HEK293 (cell line): ENCODE results near the gene WDR44.
A peak's percentile ranks its signal among the peaks of the same experiment; 100 is the strongest.
"Not testable (repeated sequence)": the region's sequence is repeated elsewhere in the genome, so short reads cannot be mapped to it uniquely, and the experiment has no call there.

Experiments used
- CTCF ChIA-PET: fragments of 350-600 bp; formaldehyde crosslinking; extraction: SDS; loops from one replicate; lab custom pipeline; 2021; ENCODE audit warnings: antibody characterized with exemption; lab: Yijun Ruan, JAX
- POLR2A ChIA-PET: fragments of 300-600 bp; formaldehyde crosslinking; extraction: SDS; loops from one replicate; lab custom pipeline; 2020; ENCODE audit warnings: antibody characterized with exemption, inconsistent platforms; lab: Yijun Ruan, JAX
- H3K27ac ChIP-seq: fragments of 200-500 bp; sonication (Bioruptor generic); 2 replicates; pipeline ENCODE4 v1.5.1; 2014; ENCODE audit warnings: low read depth, low read length, control low read depth, inconsistent platforms; ENCODE audit errors: extremely low read depth
- H3K36me3 ChIP-seq, 2 experiments: fragments of 200-500 bp in 1 of 2; sonication (Bioruptor generic) in 1 of 2; 1 replicate in 1 of 2; 2 replicates in 1 of 2; pipeline ENCODE4 v1.5.1; 2014 to 2017; ENCODE audit warnings: inconsistent platforms in 2 of 2, low read length in 2 of 2; ENCODE audit not compliant: control insufficient read depth in 2 of 2, insufficient read depth in 1 of 2
- H3K4me1 ChIP-seq: fragments of 200-500 bp; sonication (Bioruptor generic); 2 replicates; pipeline ENCODE4 v1.5.1; 2014; ENCODE audit warnings: mild to moderate bottlenecking, low read length, inconsistent platforms; ENCODE audit not compliant: control insufficient read depth, insufficient read depth
- H3K4me3 ChIP-seq: 2 replicates; pipeline ENCODE4 v1.5.1; 2011; ENCODE audit warnings: low read depth, mild to moderate bottlenecking, control low read depth, low read length, moderate library complexity
- H3K9me3 ChIP-seq: fragments of 200-500 bp; sonication (Bioruptor generic); 2 replicates; pipeline ENCODE4 v1.5.1; 2014; ENCODE audit warnings: low read depth, low read length, inconsistent platforms; ENCODE audit not compliant: control insufficient read depth, insufficient read depth
- HOXA7 ChIP-seq: sonication (generic); formaldehyde crosslinking; IDR thresholded peaks from 2 replicates; pipeline ENCODE4 v1.8.1; 2022; ENCODE audit warnings: missing genetic modification reagents, borderline replicate concordance
- KLF1 ChIP-seq: fragments of 450-650 bp; formaldehyde crosslinking; IDR thresholded peaks from 2 replicates; pipeline ENCODE4 v1.5.1; 2016; ENCODE audit warnings: missing biosample characterization, missing genetic modification characterization
- KLF8 ChIP-seq: fragments of 450-650 bp; formaldehyde crosslinking; IDR thresholded peaks from 2 replicates; pipeline ENCODE4 v1.5.1; 2016; ENCODE audit warnings: missing biosample characterization, missing genetic modification characterization
- MZF1 ChIP-seq: fragments of 450-650 bp; formaldehyde crosslinking; IDR thresholded peaks from 2 replicates; pipeline ENCODE4 v1.5.1; 2017; ENCODE audit warnings: missing biosample characterization, missing genetic modification characterization, borderline replicate concordance
- REPIN1 ChIP-seq: fragments of 450-650 bp; formaldehyde crosslinking; IDR thresholded peaks from 2 replicates; pipeline ENCODE4 v1.5.1; 2017; ENCODE audit warnings: missing biosample characterization, missing genetic modification characterization, low read depth
- SCRT1 ChIP-seq: fragments of 450-650 bp; formaldehyde crosslinking; IDR thresholded peaks from 2 replicates; pipeline ENCODE4 v1.5.1; 2016; ENCODE audit warnings: missing biosample characterization, missing genetic modification characterization, borderline replicate concordance
- SETDB1 ChIP-seq: IDR thresholded peaks from one replicate; pipeline ENCODE4 v1.6.1; 2017; ENCODE audit warnings: mild to moderate bottlenecking, low read length, moderate library complexity, mixed read lengths; ENCODE audit not compliant: insufficient read length
- YY2 ChIP-seq: fragments of 450-650 bp; formaldehyde crosslinking; IDR thresholded peaks from 2 replicates; pipeline ENCODE4 v1.5.1; 2016; ENCODE audit warnings: missing biosample characterization, missing genetic modification characterization
- ZBTB21 ChIP-seq: fragments of 450-650 bp; formaldehyde crosslinking; IDR thresholded peaks from 2 replicates; pipeline ENCODE4 v1.5.1; 2017; ENCODE audit warnings: missing biosample characterization, missing genetic modification characterization
- ZNF10 ChIP-seq: fragments of 450-650 bp; formaldehyde crosslinking; IDR thresholded peaks from 2 replicates; pipeline ENCODE4 v1.5.1; 2017; ENCODE audit warnings: missing biosample characterization, missing genetic modification characterization
- ZNF138 ChIP-seq: fragments of 450-650 bp; formaldehyde crosslinking; IDR thresholded peaks from 2 replicates; pipeline ENCODE4 v1.5.1; 2016; ENCODE audit warnings: missing biosample characterization, missing genetic modification characterization, borderline replicate concordance
- ZNF174 ChIP-seq: fragments of 450-650 bp; formaldehyde crosslinking; IDR thresholded peaks from 2 replicates; pipeline ENCODE4 v1.5.0; 2017; ENCODE audit warnings: missing biosample characterization, mild to moderate bottlenecking, missing genetic modification characterization
- ZNF211 ChIP-seq: fragments of 450-650 bp; formaldehyde crosslinking; IDR thresholded peaks from 2 replicates; pipeline ENCODE4 v1.5.1; 2016; ENCODE audit warnings: low read depth, missing biosample characterization, missing genetic modification characterization
- ZNF433 ChIP-seq: fragments of 450-650 bp; formaldehyde crosslinking; IDR thresholded peaks from 2 replicates; pipeline ENCODE4 v1.5.1; 2016; ENCODE audit warnings: missing biosample characterization, missing genetic modification characterization, low read depth
- ZNF558 ChIP-seq: fragments of 450-650 bp; formaldehyde crosslinking; IDR thresholded peaks from 2 replicates; pipeline ENCODE4 v1.5.1; 2016; ENCODE audit warnings: missing biosample characterization, missing genetic modification characterization
- ZNF571 ChIP-seq: fragments of 450-650 bp; formaldehyde crosslinking; IDR thresholded peaks from 2 replicates; pipeline ENCODE4 v1.5.0; 2017; ENCODE audit warnings: missing biosample characterization, missing genetic modification characterization
- ZNF624 ChIP-seq: fragments of 450-650 bp; formaldehyde crosslinking; IDR thresholded peaks from 2 replicates; pipeline ENCODE4 v1.5.1; 2017; ENCODE audit warnings: missing biosample characterization, missing genetic modification characterization
- ZNF707 ChIP-seq: fragments of 450-650 bp; formaldehyde crosslinking; IDR thresholded peaks from 2 replicates; pipeline ENCODE4 v1.5.1; 2016; ENCODE audit warnings: missing biosample characterization, missing genetic modification characterization
- TF ChIP-seq, protein P1 (sequence below): fragments of 450-650 bp; formaldehyde crosslinking; IDR thresholded peaks from 2 replicates; pipeline ENCODE4 v1.5.1; 2016; ENCODE audit warnings: missing biosample characterization, missing genetic modification characterization
- TF ChIP-seq, protein P2 (sequence below): sonication (generic); formaldehyde crosslinking; IDR thresholded peaks from 2 replicates; pipeline ENCODE4 v1.8.1; 2022; ENCODE audit warnings: mild to moderate bottlenecking, moderate library complexity, missing genetic modification reagents
- TF ChIP-seq, protein P3 (sequence below): fragments of 450-650 bp; formaldehyde crosslinking; IDR thresholded peaks from 2 replicates; pipeline ENCODE4 v1.5.1; 2017; ENCODE audit warnings: missing biosample characterization, missing genetic modification characterization
- TF ChIP-seq, protein P4 (sequence below): fragments of 450-650 bp; IDR thresholded peaks from 2 replicates; pipeline ENCODE4 v1.5.1; 2018; ENCODE audit warnings: missing biosample characterization, missing genetic modification characterization
- TF ChIP-seq, protein P5 (sequence below): fragments of 450-650 bp; formaldehyde crosslinking; IDR thresholded peaks from 2 replicates; pipeline ENCODE4 v1.5.1; 2016; ENCODE audit warnings: missing biosample characterization, missing genetic modification characterization
- TF ChIP-seq, protein P6 (sequence below): fragments of 450-650 bp; formaldehyde crosslinking; IDR thresholded peaks from 2 replicates; pipeline ENCODE4 v1.5.1; 2016; ENCODE audit warnings: missing biosample characterization, missing genetic modification characterization
- TF ChIP-seq, protein P7 (sequence below): fragments of 450-650 bp; formaldehyde crosslinking; IDR thresholded peaks from 2 replicates; pipeline ENCODE4 v1.5.1; 2016; ENCODE audit warnings: missing biosample characterization, missing genetic modification characterization

The WDR44 gene

DNA sequence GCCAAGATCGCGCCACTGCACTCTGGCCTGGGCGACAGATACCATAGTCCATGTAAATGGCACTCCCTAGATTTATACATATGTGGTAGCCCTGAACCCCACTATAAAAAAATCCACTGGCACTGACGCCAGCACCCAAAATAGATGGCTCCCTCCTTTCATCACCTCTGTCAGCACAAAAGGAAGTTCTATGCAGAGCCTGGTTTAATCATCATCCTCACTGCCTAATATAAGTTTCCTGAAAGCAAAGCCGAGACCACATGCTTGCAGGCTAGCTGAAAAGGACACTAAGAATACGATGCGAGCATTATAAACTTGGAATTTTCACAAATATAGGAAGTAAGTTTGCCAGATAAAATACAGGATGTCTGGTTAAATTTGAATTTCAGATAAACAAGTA lies 122.2 kb downstream of the WDR44 start (continued):
- TF ChIP-seq, protein P1, sequence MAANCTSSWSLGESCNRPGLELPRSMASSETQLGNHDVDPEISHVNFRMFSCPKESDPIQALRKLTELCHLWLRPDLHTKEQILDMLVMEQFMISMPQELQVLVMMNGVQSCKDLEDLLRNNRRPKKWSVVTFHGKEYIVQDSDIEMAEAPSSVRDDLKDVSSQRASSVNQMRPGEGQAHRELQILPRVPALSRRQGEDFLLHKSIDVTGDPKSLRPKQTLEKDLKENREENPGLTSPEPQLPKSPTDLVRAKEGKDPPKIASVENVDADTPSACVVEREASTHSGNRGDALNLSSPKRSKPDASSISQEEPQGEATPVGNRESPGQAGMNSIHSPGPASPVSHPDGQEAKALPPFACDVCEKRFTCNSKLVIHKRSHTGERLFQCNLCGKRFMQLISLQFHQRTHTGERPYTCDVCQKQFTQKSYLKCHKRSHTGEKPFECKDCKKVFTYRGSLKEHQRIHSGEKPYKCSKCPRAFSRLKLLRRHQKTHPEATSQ (tag by site-specific recombination): no peak
- TF ChIP-seq ZNF174 (tag by site-specific recombination) (no peak), ZNF138 (no peak), ZBTB21 (no peak), KLF8 (tag by site-specific recombination) (no peak), SCRT1 (tag by site-specific recombination) (no peak)
- TF ChIP-seq, protein P2, sequence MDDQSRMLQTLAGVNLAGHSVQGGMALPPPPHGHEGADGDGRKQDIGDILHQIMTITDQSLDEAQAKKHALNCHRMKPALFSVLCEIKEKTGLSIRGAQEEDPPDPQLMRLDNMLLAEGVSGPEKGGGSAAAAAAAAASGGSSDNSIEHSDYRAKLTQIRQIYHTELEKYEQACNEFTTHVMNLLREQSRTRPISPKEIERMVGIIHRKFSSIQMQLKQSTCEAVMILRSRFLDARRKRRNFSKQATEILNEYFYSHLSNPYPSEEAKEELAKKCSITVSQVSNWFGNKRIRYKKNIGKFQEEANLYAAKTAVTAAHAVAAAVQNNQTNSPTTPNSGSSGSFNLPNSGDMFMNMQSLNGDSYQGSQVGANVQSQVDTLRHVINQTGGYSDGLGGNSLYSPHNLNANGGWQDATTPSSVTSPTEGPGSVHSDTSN (CRISPR knock-in tag): no peak

DNA sequence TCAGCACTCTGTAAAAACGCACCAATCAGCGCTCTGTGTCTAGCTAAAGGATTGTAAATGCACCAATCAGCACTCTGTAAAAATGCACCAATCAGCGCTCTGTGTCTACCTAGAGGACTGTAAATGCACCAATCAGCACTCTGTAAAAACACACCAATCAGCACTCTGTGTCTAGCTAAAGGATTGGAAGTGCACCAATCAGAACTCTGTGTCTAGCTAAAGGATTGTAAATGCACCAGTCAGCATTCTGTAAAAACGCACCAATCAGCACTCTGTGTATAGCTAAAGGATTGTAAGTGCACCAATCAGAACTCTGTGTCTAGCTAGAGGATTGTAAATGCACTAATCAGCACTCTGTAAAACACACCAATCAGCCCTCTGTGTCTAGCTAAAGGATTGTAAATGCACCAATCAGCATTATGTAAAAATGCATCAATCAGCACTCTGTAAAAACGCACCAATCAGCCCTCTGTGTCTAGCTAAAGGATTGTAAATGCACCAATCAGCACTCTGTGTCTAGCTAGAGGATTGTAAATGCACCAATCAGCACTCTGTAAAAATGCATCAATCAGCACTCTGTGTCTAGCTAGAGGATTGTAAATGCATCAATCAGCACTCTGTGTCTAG lies 124.9 kb downstream of the WDR44 start:
- CTCF ChIA-PET: interaction anchor here (3.7 kb wide), 1 partner anchor 11 kb away, joined by 13 read pairs; no protein-coding TSS in a partner anchor
- H3K9me3 ChIP-seq, H3K36me3 ChIP-seq, H3K4me1 ChIP-seq, POLR2A ChIA-PET, H3K27ac ChIP-seq, H3K4me3 ChIP-seq: not testable (repeated sequence)
- TF ChIP-seq SETDB1: peak; percentile 19

DNA sequence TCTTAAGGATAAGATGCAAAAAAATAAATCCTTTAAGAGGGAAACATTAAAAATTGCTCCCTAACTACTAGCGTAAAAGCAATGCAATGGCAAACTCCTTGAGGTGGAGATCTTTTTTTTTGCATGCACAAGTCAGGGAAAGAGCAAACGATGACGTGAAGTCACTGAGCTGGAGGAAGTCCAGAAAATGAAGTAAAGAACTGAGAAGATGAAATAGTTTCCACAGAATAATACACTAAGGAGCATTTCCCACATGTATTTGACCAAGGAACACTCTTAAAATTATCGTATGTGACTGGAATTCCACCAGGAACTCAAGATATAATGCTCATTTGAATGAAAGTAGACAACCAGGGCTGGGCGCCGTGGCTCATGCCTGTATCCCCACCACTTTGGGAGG lies 128.7 kb downstream of the WDR44 start:
- Histone ChIP-seq H3K4me1 (no peaks in the 10 kb centered on the region), H3K9me3 (no peaks in the 10 kb centered on the region), H3K4me3 (no peak overlapping the region), H3K27ac (no peak overlapping the region), H3K36me3 (no peaks in the 10 kb centered on the region)
- POLR2A ChIA-PET: no interaction called here
- CTCF ChIA-PET: interaction anchor here (0.6 to 0.7 kb wide), 2 partner anchors 15 to 370 kb away, joined by 3 to 5 read pairs; no protein-coding TSS in a partner anchor
- no peak for TF ChIP-seq YY2 (tag by site-specific recombination)
- TF ChIP-seq, protein P3, sequence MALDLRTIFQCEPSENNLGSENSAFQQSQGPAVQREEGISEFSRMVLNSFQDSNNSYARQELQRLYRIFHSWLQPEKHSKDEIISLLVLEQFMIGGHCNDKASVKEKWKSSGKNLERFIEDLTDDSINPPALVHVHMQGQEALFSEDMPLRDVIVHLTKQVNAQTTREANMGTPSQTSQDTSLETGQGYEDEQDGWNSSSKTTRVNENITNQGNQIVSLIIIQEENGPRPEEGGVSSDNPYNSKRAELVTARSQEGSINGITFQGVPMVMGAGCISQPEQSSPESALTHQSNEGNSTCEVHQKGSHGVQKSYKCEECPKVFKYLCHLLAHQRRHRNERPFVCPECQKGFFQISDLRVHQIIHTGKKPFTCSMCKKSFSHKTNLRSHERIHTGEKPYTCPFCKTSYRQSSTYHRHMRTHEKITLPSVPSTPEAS (tag by site-specific recombination): no peak
- TF ChIP-seq ZNF571 (tag by site-specific recombination): no peak
- TF ChIP-seq, protein P4, sequence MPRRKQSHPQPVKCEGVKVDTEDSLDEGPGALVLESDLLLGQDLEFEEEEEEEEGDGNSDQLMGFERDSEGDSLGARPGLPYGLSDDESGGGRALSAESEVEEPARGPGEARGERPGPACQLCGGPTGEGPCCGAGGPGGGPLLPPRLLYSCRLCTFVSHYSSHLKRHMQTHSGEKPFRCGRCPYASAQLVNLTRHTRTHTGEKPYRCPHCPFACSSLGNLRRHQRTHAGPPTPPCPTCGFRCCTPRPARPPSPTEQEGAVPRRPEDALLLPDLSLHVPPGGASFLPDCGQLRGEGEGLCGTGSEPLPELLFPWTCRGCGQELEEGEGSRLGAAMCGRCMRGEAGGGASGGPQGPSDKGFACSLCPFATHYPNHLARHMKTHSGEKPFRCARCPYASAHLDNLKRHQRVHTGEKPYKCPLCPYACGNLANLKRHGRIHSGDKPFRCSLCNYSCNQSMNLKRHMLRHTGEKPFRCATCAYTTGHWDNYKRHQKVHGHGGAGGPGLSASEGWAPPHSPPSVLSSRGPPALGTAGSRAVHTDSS (tag by site-specific recombination): no peak
- TF ChIP-seq ZNF624 (tag by site-specific recombination): no peak
- no peak for TF ChIP-seq SCRT1 (tag by site-specific recombination)
- TF ChIP-seq, protein P5, sequence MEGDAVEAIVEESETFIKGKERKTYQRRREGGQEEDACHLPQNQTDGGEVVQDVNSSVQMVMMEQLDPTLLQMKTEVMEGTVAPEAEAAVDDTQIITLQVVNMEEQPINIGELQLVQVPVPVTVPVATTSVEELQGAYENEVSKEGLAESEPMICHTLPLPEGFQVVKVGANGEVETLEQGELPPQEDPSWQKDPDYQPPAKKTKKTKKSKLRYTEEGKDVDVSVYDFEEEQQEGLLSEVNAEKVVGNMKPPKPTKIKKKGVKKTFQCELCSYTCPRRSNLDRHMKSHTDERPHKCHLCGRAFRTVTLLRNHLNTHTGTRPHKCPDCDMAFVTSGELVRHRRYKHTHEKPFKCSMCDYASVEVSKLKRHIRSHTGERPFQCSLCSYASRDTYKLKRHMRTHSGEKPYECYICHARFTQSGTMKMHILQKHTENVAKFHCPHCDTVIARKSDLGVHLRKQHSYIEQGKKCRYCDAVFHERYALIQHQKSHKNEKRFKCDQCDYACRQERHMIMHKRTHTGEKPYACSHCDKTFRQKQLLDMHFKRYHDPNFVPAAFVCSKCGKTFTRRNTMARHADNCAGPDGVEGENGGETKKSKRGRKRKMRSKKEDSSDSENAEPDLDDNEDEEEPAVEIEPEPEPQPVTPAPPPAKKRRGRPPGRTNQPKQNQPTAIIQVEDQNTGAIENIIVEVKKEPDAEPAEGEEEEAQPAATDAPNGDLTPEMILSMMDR (tag by site-specific recombination): no peak
- TF ChIP-seq KLF1 (tag by site-specific recombination): no peak
- TF ChIP-seq, protein P6, sequence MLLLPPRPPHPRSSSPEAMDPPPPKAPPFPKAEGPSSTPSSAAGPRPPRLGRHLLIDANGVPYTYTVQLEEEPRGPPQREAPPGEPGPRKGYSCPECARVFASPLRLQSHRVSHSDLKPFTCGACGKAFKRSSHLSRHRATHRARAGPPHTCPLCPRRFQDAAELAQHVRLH (tag by site-specific recombination): no peak
- TF ChIP-seq REPIN1 (tag by site-specific recombination): no peak
- no peak for TF ChIP-seq HOXA7 (CRISPR knock-in tag)
- no peak for TF ChIP-seq MZF1
- TF ChIP-seq, protein P7, sequence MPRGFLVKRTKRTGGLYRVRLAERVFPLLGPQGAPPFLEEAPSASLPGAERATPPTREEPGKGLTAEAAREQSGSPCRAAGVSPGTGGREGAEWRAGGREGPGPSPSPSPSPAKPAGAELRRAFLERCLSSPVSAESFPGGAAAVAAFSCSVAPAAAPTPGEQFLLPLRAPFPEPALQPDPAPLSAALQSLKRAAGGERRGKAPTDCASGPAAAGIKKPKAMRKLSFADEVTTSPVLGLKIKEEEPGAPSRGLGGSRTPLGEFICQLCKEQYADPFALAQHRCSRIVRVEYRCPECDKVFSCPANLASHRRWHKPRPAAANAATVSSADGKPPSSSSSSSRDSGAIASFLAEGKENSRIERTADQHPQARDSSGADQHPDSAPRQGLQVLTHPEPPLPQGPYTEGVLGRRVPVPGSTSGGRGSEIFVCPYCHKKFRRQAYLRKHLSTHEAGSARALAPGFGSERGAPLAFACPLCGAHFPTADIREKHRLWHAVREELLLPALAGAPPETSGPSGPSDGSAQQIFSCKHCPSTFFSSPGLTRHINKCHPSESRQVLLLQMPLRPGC (tag by site-specific recombination): no peak
- TF ChIP-seq ZNF433 (tag by site-specific recombination): no peak
- TF ChIP-seq ZNF10 (tag by site-specific recombination): no peak
- TF ChIP-seq ZNF211 (tag by site-specific recombination): no peak
- TF ChIP-seq ZNF558 (tag by site-specific recombination): no peak
- no peak for TF ChIP-seq ZNF707
